SK-N-SH (cell line): ENCODE data around the gene SLAIN2.

Experiments
- POLR2AphosphoS5 ChIP-seq: IDR thresholded peaks from 2 replicates; pipeline ENCODE4 v1.6.1; 2012; ENCODE audit warnings: low read depth, low read length
- TF ChIP-seq, protein P1 (sequence below): IDR thresholded peaks from 2 replicates; pipeline ENCODE4 v1.4.0; 2012; ENCODE audit warnings: low read depth, borderline replicate concordance
- TF ChIP-seq, protein P2 (sequence below): fragments of 200-600 bp; sonication (generic); IDR thresholded peaks from 2 replicates; pipeline ENCODE4 v1.6.1; 2017; ENCODE audit warnings: antibody characterized with exemption, mild to moderate bottlenecking, moderate library complexity

DNA sequence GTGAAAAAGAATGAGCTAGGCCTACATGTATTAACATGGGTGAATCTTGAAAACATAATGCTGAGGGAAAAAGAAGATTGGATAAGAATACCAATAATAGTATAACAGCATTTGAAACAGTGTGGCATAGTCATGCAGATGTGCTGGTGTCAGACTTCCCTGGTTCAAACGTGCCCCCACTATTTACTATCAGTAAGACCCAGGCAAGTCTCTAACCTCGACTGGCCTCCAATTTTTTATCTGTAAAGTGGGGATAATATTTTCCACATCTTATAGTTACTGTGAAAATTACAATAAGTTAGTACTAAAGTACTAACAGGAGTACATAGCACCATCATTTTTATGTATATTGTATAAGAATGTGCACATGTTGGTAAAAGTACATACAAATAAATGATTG lies 17.0 kb upstream of the SLAIN2 start:
- no peak for TF ChIP-seq POLR2AphosphoS5
- TF ChIP-seq, protein P1, sequence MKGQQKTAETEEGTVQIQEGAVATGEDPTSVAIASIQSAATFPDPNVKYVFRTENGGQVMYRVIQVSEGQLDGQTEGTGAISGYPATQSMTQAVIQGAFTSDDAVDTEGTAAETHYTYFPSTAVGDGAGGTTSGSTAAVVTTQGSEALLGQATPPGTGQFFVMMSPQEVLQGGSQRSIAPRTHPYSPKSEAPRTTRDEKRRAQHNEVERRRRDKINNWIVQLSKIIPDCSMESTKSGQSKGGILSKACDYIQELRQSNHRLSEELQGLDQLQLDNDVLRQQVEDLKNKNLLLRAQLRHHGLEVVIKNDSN, result no peak
- TF ChIP-seq, protein P2, sequence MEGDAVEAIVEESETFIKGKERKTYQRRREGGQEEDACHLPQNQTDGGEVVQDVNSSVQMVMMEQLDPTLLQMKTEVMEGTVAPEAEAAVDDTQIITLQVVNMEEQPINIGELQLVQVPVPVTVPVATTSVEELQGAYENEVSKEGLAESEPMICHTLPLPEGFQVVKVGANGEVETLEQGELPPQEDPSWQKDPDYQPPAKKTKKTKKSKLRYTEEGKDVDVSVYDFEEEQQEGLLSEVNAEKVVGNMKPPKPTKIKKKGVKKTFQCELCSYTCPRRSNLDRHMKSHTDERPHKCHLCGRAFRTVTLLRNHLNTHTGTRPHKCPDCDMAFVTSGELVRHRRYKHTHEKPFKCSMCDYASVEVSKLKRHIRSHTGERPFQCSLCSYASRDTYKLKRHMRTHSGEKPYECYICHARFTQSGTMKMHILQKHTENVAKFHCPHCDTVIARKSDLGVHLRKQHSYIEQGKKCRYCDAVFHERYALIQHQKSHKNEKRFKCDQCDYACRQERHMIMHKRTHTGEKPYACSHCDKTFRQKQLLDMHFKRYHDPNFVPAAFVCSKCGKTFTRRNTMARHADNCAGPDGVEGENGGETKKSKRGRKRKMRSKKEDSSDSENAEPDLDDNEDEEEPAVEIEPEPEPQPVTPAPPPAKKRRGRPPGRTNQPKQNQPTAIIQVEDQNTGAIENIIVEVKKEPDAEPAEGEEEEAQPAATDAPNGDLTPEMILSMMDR, result no peak
